GM12878 (cell line): ENCODE data around the gene TMSB10. TPM values are rescaled to one million over a fixed set of nuclear protein-coding genes. Genes with fewer than 3 reads are reported as not detected.

Source experiments
- ATAC-seq: fragments of 200-7000 bp; cut with Tn5 transposase; 3 replicates; pipeline ENCODE4 v1.9.1; 2020; ENCODE audit warnings: mild to moderate bottlenecking, moderate library complexity
- BruUV-seq: library from RNA; stranded (reverse); fragments of 400-500 nt; replicated peaks from 2 replicates; lab custom pipeline; 2021; lab: Mats Ljungman, UMichigan
- CTCF ChIA-PET: fragments of 300-600 bp; sonication (Branson Sonifier 250); formaldehyde crosslinking; extraction: SDS; loops from one replicate; lab custom pipeline; 2021; ENCODE audit warnings: inconsistent platforms; lab: Yijun Ruan, JAX
- POLR2A ChIA-PET: fragments of 350-600 bp; formaldehyde crosslinking; extraction: SDS; loops from one replicate; lab custom pipeline; 2021; ENCODE audit warnings: inconsistent platforms; lab: Charles Lee
- RAD21 ChIA-PET: fragments of 300-600 bp; sonication (Branson Sonifier 250); formaldehyde crosslinking; loops from one replicate; lab custom pipeline; 2023; ENCODE audit warnings: antibody characterized with exemption; ENCODE audit not compliant: unreplicated experiment; lab: Charles Lee
- SMC1A ChIA-PET: fragments of 300-600 bp; sonication (Branson Sonifier 250); formaldehyde crosslinking; loops from one replicate; lab custom pipeline; 2023; ENCODE audit not compliant: unreplicated experiment, uncharacterized antibody; lab: Charles Lee
- DNase-seq: peaks from one replicate; pipeline ENCODE4 v3.0.0-alpha.2; 2011; ENCODE audit warnings: low read depth, low spot score
- FAIRE-seq: peaks from 3 replicates; lab custom pipeline; 2011; peaks lifted over from hg19 to GRCh38; lab: Jason Lieb, UNC
- H2AFZ ChIP-seq: 2 replicates; pipeline ENCODE4 v1.6.0; 2011; ENCODE audit warnings: low read depth, low read length, control low read depth; ENCODE audit not compliant: control insufficient read depth
- H3K27ac ChIP-seq: 2 replicates; pipeline ENCODE4 v1.5.1; 2011; ENCODE audit warnings: control low read depth; ENCODE audit not compliant: control insufficient read depth, insufficient read depth
- H3K27me3 ChIP-seq, 2 experiments: replicated peaks in 1 of 2; 2 replicates each; pipeline versions ENCODE4 v1.6.0 to v1.6.1; 2011; ENCODE audit warnings: low read length in 1 of 2; ENCODE audit not compliant: control insufficient read depth in 2 of 2, insufficient read depth in 2 of 2
- H3K36me3 ChIP-seq, 2 experiments: 2 replicates each; pipeline ENCODE4 v1.5.1; 2011; ENCODE audit warnings: low read length in 1 of 2; ENCODE audit not compliant: control insufficient read depth in 2 of 2, insufficient read depth in 2 of 2
- H3K4me1 ChIP-seq: 2 replicates; pipeline ENCODE4 v1.6.1; 2011; ENCODE audit warnings: mild to moderate bottlenecking, low read length, moderate library complexity, mixed read lengths; ENCODE audit not compliant: control insufficient read depth, insufficient read depth
- H3K4me2 ChIP-seq: 2 replicates; pipeline ENCODE4 v1.6.0; 2011; ENCODE audit warnings: control low read depth; ENCODE audit not compliant: control insufficient read depth, insufficient read depth
- H3K4me3 ChIP-seq: fragments of 200-600 bp; sonication (generic); 2 replicates; pipeline ENCODE4 v1.5.1; 2016
- H3K79me2 ChIP-seq: 2 replicates; pipeline ENCODE4 v1.6.0; 2011; ENCODE audit warnings: low read length; ENCODE audit not compliant: control insufficient read depth, insufficient read depth
- H3K9ac ChIP-seq: 2 replicates; pipeline ENCODE4 v1.8.0; 2011; ENCODE audit warnings: low read length, control low read depth, mixed read lengths; ENCODE audit not compliant: control insufficient read depth, insufficient read depth
- H3K9me3 ChIP-seq: replicated peaks from 3 replicates; pipeline ENCODE4 v1.5.1; 2011; ENCODE audit warnings: mild to moderate bottlenecking, low read length; ENCODE audit not compliant: control insufficient read depth, insufficient read depth
- H4K20me1 ChIP-seq: 2 replicates; pipeline ENCODE4 v1.6.0; 2011; ENCODE audit not compliant: control insufficient read depth, insufficient read depth
- ATF7 ChIP-seq: fragments of 450-650 bp; IDR thresholded peaks from 2 replicates; pipeline ENCODE4 v1.6.1; 2016; ENCODE audit warnings: low read depth, mild to moderate bottlenecking
- CBX5 ChIP-seq: sonication (generic); IDR thresholded peaks from 2 replicates; pipeline ENCODE4 v1.6.1; 2016; ENCODE audit warnings: low read depth, moderate library complexity, mild to moderate bottlenecking, inconsistent platforms
- CREB1 ChIP-seq: IDR thresholded peaks from 2 replicates; pipeline ENCODE4 v1.6.1; 2012; ENCODE audit warnings: low read depth, mild to moderate bottlenecking, inconsistent platforms
- DPF2 ChIP-seq: fragments of 450-650 bp; IDR thresholded peaks from 2 replicates; pipeline ENCODE4 v1.6.1; 2017; ENCODE audit warnings: mild to moderate bottlenecking
- IRF4 ChIP-seq: IDR thresholded peaks from 2 replicates; pipeline ENCODE4 v1.6.1; 2011; ENCODE audit warnings: low read depth, low read length
- KAT2A ChIP-seq: conservative IDR thresholded peaks from 2 replicates; pipeline ENCODE4 v1.6.1; 2011; ENCODE audit warnings: low read depth, low read length; ENCODE audit not compliant: control insufficient read depth
- KDM1A ChIP-seq: fragments of 200-600 bp; sonication (generic); IDR thresholded peaks from 2 replicates; pipeline ENCODE4 v1.6.1; 2016; ENCODE audit warnings: borderline replicate concordance
- MTA2 ChIP-seq: fragments of 450-650 bp; IDR thresholded peaks from 2 replicates; pipeline ENCODE4 v1.6.1; 2016; ENCODE audit warnings: low read depth, mild to moderate bottlenecking, moderate library complexity
- MYC ChIP-seq: IDR thresholded peaks from 2 replicates; pipeline ENCODE4 v1.6.1; 2011; ENCODE audit warnings: mild to moderate bottlenecking, low read length, moderate library complexity, inconsistent platforms; ENCODE audit not compliant: insufficient read depth, insufficient replicate concordance, insufficient read length, severe bottlenecking
- NR2F1 ChIP-seq: fragments of 450-650 bp; conservative IDR thresholded peaks from 2 replicates; pipeline ENCODE4 v1.6.1; 2017; ENCODE audit warnings: mild to moderate bottlenecking
- PAX5 ChIP-seq: IDR thresholded peaks from 2 replicates; pipeline ENCODE4 v1.6.1; 2011; ENCODE audit warnings: low read depth, low read length, borderline replicate concordance
- PAX8 ChIP-seq: fragments of 450-650 bp; IDR thresholded peaks from 2 replicates; pipeline ENCODE4 v1.6.1; 2017; ENCODE audit warnings: mild to moderate bottlenecking, moderate library complexity
- RUNX3 ChIP-seq: IDR thresholded peaks from 2 replicates; pipeline ENCODE4 v1.6.1; 2012; ENCODE audit warnings: low read length, inconsistent platforms
- SIX5 ChIP-seq: IDR thresholded peaks from 2 replicates; pipeline ENCODE4 v1.6.1; 2011; ENCODE audit warnings: mild to moderate bottlenecking, low read depth, low read length, moderate library complexity; ENCODE audit not compliant: severe bottlenecking
- SP1 ChIP-seq: IDR thresholded peaks from one replicate; pipeline ENCODE4 v1.6.1; 2011; ENCODE audit warnings: low read depth, low read length
- SPI1 ChIP-seq: IDR thresholded peaks from 2 replicates; pipeline ENCODE4 v1.6.1; 2011; ENCODE audit warnings: low read depth, mild to moderate bottlenecking, low read length, moderate library complexity, borderline replicate concordance; ENCODE audit not compliant: insufficient read depth
- STAT3 ChIP-seq: IDR thresholded peaks from 2 replicates; pipeline ENCODE4 v1.6.1; 2011; ENCODE audit warnings: low read depth, low read length, improper control_type of control experiment
- TCF3 ChIP-seq: IDR thresholded peaks from 2 replicates; pipeline ENCODE4 v1.6.1; 2012; ENCODE audit warnings: low read depth, mild to moderate bottlenecking, low read length, borderline replicate concordance; ENCODE audit not compliant: insufficient read depth
- USF2 ChIP-seq: IDR thresholded peaks from 2 replicates; pipeline ENCODE4 v1.6.1; 2011; ENCODE audit warnings: low read depth, low read length, improper control_type of control experiment, borderline replicate concordance
- ZNF207 ChIP-seq: fragments of 450-650 bp; IDR thresholded peaks from 2 replicates; pipeline ENCODE4 v1.6.1; 2014; ENCODE audit warnings: antibody characterized with exemption, mild to moderate bottlenecking, borderline replicate concordance
- ZNF384 ChIP-seq: IDR thresholded peaks from 2 replicates; pipeline ENCODE4 v1.6.1; 2012; ENCODE audit warnings: low read depth, mild to moderate bottlenecking, low read length, improper control_type of control experiment, borderline replicate concordance
- ZNF622 ChIP-seq: fragments of 450-650 bp; IDR thresholded peaks from 2 replicates; pipeline ENCODE4 v1.6.1; 2017; ENCODE audit warnings: mild to moderate bottlenecking, inconsistent platforms
- ZZZ3 ChIP-seq: IDR thresholded peaks from 2 replicates; pipeline ENCODE4 v1.6.1; 2011; ENCODE audit warnings: low read depth; ENCODE audit not compliant: control insufficient read depth, insufficient read length
- WGBS: methylation state at CpG from one replicate; pipeline ENCODE4 v1.1.6; 2016; ENCODE audit warnings: low lambda C conversion rate; ENCODE audit not compliant: insufficient replicate concordance, insufficient coverage; ENCODE audit errors: missing lambda C conversion rate; 5-methylcytosine and 5-hydroxymethylcytosine counted together
- in situ Hi-C: fragments of 300-500 bp; cut with MboI; formaldehyde crosslinking; loops from 9 replicates; pipeline ENCODE4 v1.14.3; 2018; ENCODE audit warnings: mixed read lengths
- intact Hi-C: fragments of 100-400 bp; cut with micrococcal nuclease; formaldehyde crosslinking; loops from one replicate; pipeline ENCODE4 v1.14.2; 2022; ENCODE audit not compliant: unreplicated experiment
- polyA plus RNA-seq, 11 experiments: library from polyadenylated mRNA; depleted of rRNA in 4 of 11; unstranded in 6 of 11; stranded (reverse) in 5 of 11; fragments of >200 nt; fragmentation: Nextera tagmentation in 4 of 11; fragmentation: Illumina TruSeq in 1 of 11; extraction: Ambion mirVana in 4 of 11; extraction: Trizol in 1 of 11; gene quantifications; 1 replicate in 1 of 11; 2 replicates in 10 of 11; pipeline versions ENCODE4 v1.2.1 to v1.2.3, GENCODE V29; 2011 to 2016; ENCODE audit warnings: inconsistent platforms in 2 of 11, missing spikeins in 2 of 11, low read depth in 1 of 11
- total RNA-seq, 4 experiments: library from RNA; depleted of rRNA in 3 of 4; stranded (reverse); fragments of >200 nt in 3 of 4; fragmentation: Illumina TruSeq in 1 of 4; extraction: Trizol in 1 of 4; gene quantifications; 2 replicates each; pipeline versions ENCODE4 v1.2.1 to v1.2.3, GENCODE V29; 2013 to 2021

TMSB10 gene
- total and polyA plus RNA-seq, 10 of the 15 experiments (the other 5 are each of a cell fraction or from before 2014, with no cell fraction given): 1,406 to 4,860 (median 3,381) TPM

GRCh38 chr2:84856787-84857186 is 48.7 kb upstream of the TMSB10 start:
- TF ChIP-seq USF2 (no peak), MTA2 (no peak), CBX5 (no peak), ZNF622 (no peak), RUNX3 (0 out of 2 replicates have a peak, but pooled peaks have one; percentile 19), KAT2A (no peak), IRF4 (no peak), PAX5 (no peak), SPI1 (peak; percentile 65; the same call in 1 of the 2 replicates), ZNF207 (no peak), TCF3 (no peak), CREB1 (peak; percentile 56; the same call in 1 of the 2 replicates), MYC (no peak), ATF7 (peak; percentile 47; the same call in 1 of the 2 replicates), ZZZ3 (no peak), KDM1A (no peak), SP1 (no peak), SIX5 (no peak), DPF2 (no peak), NR2F1 (0 out of 2 replicates have a peak, but pooled peaks have one; percentile 17), STAT3 (no peak), PAX8 (no peak), ZNF384 (no peak)
- RAD21 ChIA-PET: interaction anchor here (1.5 kb wide), 1 partner anchor 18 kb away, joined by 4 read pairs; no protein-coding TSS in a partner anchor
- no peaks in the 10 kb centered on the region for H3K79me2 ChIP-seq
- no peaks in the 10 kb centered on the region; the same call in 2 of the 3 replicates for H3K9me3 ChIP-seq
- H4K20me1 ChIP-seq: no peaks in the 10 kb centered on the region
- in situ Hi-C loops (no loop called here), intact Hi-C loops (no loop called here)
- SMC1A ChIA-PET: interaction anchor here (1.0 to 2.4 kb wide), 5 partner anchors 23 to 179 kb away, joined by 3 to 15 read pairs (median 4); no protein-coding TSS in a partner anchor
- CTCF ChIA-PET: interaction anchor here (1.0 to 6.5 kb wide), 6 partner anchors 25 to 373 kb away, joined by 3 to 41 read pairs (median 4); no protein-coding TSS in a partner anchor
- ATAC-seq (peak; percentile 94), DNase-seq (no peak), FAIRE-seq (no peak)
- no peaks in the 10 kb centered on the region for H3K36me3 ChIP-seq
- POLR2A ChIA-PET: no interaction called here
- H3K9ac ChIP-seq: no peak overlapping the region
- 40% methylated on average over 6 of the region's 6 CpGs for WGBS
- H3K4me2 ChIP-seq: no peak overlapping the region
- H3K4me1 ChIP-seq: no peaks in the 10 kb centered on the region
- no TSS peak for BruUV-seq
- H3K27me3 ChIP-seq: no peaks in the 10 kb centered on the region
- no peak overlapping the region for H3K4me3 ChIP-seq
- H3K27ac ChIP-seq: no peak overlapping the region
- no peak overlapping the region for H2AFZ ChIP-seq
